HFF-Myc (cell line): ENCODE measurements around the gene SUOX.

ENCODE experiments used
- DNase-seq: peaks from one replicate; pipeline ENCODE4 v3.0.0-alpha.2; 2011; ENCODE audit warnings: low read depth; ENCODE audit errors: extremely low read depth
- H3K4me3 ChIP-seq: replicated peaks from 2 replicates; pipeline ENCODE4 v1.5.1; 2011; ENCODE audit warnings: low read depth, mild to moderate bottlenecking, control low read depth, low read length
- CTCF ChIP-seq: IDR thresholded peaks from 2 replicates; pipeline ENCODE4 v1.5.1; 2012; ENCODE audit warnings: mild to moderate bottlenecking, low read depth, low read length, control low read depth; ENCODE audit errors: missing control alignments

The SUOX gene

DNA sequence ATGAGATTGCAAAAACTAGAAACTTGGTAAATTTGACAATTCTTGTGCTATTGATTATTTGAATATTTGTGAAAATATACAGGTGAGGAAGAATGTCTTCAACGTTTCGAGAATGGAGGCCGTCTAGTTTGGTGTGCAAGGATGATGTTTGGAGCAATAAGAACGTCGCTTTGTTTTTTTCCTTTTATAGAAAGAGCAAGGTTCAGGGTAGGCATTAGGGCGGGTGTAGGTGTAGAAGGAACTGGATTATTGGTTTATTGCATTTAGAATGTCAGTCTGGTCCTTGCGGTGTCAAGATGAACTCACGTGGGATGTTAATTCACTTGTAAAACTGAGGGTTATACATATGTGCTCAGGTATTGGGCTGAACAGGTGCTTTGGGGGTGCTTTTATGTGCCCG lies 45.8 kb downstream of the SUOX start:
- no peak for DNase-seq
- no peak for TF ChIP-seq CTCF
- peak overlapping the region; percentile 95 for H3K4me3 ChIP-seq

- DNase-seq, result no peak
- TF ChIP-seq CTCF, result no peak
- no peak overlapping the region for H3K4me3 ChIP-seq
Measured at GRCh38 chr12:56046027-56046780, 49.1 kb downstream of the SUOX start.

DNA sequence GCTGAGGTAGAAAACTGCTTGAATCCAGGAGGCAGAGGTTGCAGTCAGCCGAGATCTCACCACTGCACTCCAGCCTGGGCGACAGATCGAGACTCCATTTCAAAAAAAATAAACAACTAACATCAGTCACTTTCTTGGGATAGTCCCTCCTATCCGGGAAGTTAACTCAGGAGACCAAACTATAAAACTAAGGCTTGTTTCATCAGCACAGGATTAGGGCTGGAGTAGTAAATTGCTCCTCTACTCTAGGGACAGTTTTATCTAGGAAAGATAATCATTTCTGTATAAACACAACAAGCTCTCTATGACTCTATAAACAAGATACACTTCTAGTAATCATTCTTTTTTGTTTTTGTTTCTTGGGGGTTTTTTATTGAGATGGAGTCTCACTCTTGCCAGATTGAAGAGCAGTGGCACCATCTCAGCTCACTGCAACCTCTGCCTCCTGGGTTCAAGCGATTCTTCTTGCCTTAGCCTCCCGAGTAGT lies 56.4 kb downstream of the SUOX start:
- H3K4me3 ChIP-seq, result no peak overlapping the region
- DNase-seq, result no peak
- no peak for TF ChIP-seq CTCF
